Calu3 (cell line): ENCODE results near the gene GRIK3. TPM values are rescaled to one million over a fixed set of nuclear protein-coding genes. Genes with fewer than 3 reads are reported as not detected.

ENCODE experiments used
- BruUV-seq: library from RNA; stranded (reverse); fragments of 400-500 nt; replicated peaks from 2 replicates; lab custom pipeline; 2021; lab: Mats Ljungman, UMichigan
- CTCF ChIA-PET: fragments of 300-600 bp; sonication (Branson Sonifier 250); formaldehyde crosslinking; loops from one replicate; lab custom pipeline; 2022; ENCODE audit warnings: antibody characterized with exemption; lab: Charles Lee
- DNase-seq: peaks from one replicate; pipeline ENCODE4 v3.0.0; 2022
- H3K27ac Mint-ChIP-seq: one replicate; pipeline ENCODE4 v1.8.0; 2022; ENCODE audit warnings: mixed read lengths; ENCODE audit not compliant: unreplicated experiment
- H3K27me3 Mint-ChIP-seq: one replicate; pipeline ENCODE4 v1.8.0; 2022; ENCODE audit warnings: mixed read lengths; ENCODE audit not compliant: unreplicated experiment
- H3K36me3 Mint-ChIP-seq: one replicate; pipeline ENCODE4 v1.8.0; 2022; ENCODE audit warnings: mild to moderate bottlenecking, moderate library complexity, mixed read lengths; ENCODE audit not compliant: insufficient read depth, unreplicated experiment
- H3K4me1 Mint-ChIP-seq: one replicate; pipeline ENCODE4 v1.8.0; 2022; ENCODE audit warnings: mild to moderate bottlenecking, low read depth, mixed read lengths; ENCODE audit not compliant: unreplicated experiment
- H3K4me3 Mint-ChIP-seq: one replicate; pipeline ENCODE4 v1.8.0; 2022; ENCODE audit warnings: mild to moderate bottlenecking, low read depth, moderate library complexity, mixed read lengths; ENCODE audit not compliant: unreplicated experiment
- H3K9me3 Mint-ChIP-seq: one replicate; pipeline ENCODE4 v1.8.0; 2022; ENCODE audit warnings: low read depth, mixed read lengths; ENCODE audit not compliant: unreplicated experiment
- intact Hi-C: fragments of 100-400 bp; cut with micrococcal nuclease; formaldehyde crosslinking; loops from one replicate; pipeline ENCODE4 v1.10.0; 2022; ENCODE audit not compliant: unreplicated experiment
- total RNA-seq: library from RNA; stranded (reverse); gene quantifications from 2 replicates; pipeline ENCODE4 v1.2.3, GENCODE V29; 2022
- TF ChIP-seq, protein P1 (sequence below): fragments of 200-600 bp; IDR thresholded peaks from one replicate; pipeline ENCODE4 v1.8.0; 2022; ENCODE audit warnings: antibody characterized with exemption; ENCODE audit not compliant: unreplicated experiment

The GRIK3 gene
- total RNA-seq, 1 experiment from 2014 or later: not detected

DNA sequence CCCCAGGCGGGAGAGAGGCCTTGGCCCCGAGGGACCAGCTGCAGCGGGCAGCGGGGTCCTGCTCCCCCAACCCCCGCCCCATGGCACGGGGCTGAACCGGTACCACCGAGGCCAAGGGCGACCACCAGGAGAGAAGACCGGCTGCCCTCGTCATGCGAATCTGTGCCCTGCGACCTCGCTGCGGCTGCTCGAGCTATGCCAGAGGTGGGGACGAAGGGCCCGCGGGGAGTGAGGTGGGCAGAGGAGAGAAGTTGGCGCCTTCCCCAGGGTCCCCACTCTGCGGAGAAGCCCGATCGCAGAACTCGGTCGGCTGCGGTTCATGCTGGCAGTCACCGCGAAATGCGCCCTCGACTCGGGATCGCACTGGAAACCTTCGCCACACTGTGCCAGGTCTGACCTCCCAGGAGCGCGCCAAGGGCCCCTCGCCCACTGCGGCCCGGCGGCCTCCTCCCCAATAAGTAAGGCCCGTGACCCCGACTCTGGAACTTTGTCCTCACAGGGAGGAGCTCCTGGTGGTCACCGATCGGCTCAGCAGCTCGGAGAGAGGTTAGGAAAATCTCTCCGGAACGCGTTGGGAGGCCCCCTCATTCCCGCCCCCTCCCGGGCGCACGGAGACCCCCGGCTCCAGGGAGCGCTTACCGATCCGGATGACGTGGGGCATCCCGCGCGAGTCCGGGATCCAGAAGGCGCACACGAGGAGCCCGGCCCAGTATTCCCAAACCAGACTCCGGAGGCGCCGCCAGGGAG is 787 bp downstream of the GRIK3 start:
- Mint-ChIP-seq H3K4me1 (no peaks in the 10 kb centered on the region), H3K27ac (no peak overlapping the region), H3K4me3 (no peak overlapping the region), H3K36me3 (no peaks in the 10 kb centered on the region), H3K9me3 (no peaks in the 10 kb centered on the region), H3K27me3 (peaks cover 96% of the 10 kb centered on the region)
- CTCF ChIA-PET: no interaction called here
- TF ChIP-seq, protein P1, sequence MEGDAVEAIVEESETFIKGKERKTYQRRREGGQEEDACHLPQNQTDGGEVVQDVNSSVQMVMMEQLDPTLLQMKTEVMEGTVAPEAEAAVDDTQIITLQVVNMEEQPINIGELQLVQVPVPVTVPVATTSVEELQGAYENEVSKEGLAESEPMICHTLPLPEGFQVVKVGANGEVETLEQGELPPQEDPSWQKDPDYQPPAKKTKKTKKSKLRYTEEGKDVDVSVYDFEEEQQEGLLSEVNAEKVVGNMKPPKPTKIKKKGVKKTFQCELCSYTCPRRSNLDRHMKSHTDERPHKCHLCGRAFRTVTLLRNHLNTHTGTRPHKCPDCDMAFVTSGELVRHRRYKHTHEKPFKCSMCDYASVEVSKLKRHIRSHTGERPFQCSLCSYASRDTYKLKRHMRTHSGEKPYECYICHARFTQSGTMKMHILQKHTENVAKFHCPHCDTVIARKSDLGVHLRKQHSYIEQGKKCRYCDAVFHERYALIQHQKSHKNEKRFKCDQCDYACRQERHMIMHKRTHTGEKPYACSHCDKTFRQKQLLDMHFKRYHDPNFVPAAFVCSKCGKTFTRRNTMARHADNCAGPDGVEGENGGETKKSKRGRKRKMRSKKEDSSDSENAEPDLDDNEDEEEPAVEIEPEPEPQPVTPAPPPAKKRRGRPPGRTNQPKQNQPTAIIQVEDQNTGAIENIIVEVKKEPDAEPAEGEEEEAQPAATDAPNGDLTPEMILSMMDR: no peak
- intact Hi-C loops: no loop called here
- no peak for DNase-seq
- BruUV-seq: no TSS peak

DNA sequence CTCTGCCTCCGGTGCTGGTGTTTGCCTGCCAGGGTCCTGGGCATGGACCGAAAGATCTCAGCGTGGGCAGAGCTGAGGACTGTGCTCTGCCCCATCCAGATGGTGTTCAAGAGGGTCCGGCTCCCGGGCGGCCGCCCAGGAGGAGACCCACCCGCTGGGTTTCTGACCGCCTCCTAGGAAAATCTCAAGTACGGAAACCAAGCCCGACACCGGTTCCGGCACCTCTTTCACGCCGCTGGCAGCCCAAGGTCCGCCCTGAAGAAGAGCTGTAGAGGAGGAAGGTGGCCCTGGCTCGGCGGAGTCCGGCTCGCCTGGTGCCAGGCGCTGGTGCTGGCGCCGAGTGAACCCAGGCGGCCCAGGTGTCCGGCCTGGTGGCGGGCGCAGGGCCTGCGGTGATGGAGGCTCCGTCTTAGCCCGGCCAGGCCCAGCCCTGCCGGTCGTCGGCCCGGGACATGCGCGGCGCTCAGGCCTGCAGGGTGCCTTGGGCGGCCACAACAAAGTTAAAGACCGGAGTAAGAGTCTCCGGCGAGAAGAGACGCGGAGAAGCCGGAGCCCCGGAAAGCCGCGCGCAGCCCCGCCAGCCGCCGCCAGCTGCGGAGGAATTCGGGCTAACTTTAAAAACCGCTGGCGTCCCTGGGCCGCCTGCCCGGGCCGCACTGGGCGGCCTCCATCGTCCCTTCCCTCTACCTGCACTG is 1.5 kb downstream of the GRIK3 start:
- Mint-ChIP-seq H3K4me1 (no peaks in the 10 kb centered on the region), H3K27ac (no peak overlapping the region), H3K27me3 (peaks cover 96% of the 10 kb centered on the region), H3K4me3 (no peak overlapping the region), H3K9me3 (no peaks in the 10 kb centered on the region), H3K36me3 (no peaks in the 10 kb centered on the region)
- DNase-seq: no peak
- no TSS peak for BruUV-seq
- CTCF ChIA-PET: no interaction called here
- TF ChIP-seq, protein P1: no peak
- intact Hi-C loops: no loop called here

DNA sequence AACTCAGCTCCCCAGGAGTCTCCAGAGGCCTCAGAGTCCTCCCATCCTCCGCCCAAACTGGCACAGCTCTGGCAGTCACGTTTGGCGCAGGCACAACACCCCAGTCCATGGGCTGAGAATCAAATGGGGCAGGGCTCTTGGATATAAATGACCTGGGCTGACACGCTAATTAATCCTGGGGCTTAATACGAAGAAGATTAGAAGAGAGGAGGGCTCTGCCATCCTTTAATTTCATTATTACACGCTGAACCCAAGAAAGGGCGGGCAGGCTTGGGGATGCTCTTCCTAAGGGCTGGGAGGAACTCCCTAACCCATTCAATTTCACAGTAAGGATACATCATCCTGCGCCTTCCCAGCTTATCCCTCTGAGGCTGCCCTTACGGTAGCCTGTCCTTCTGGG is 2.4 kb downstream of the GRIK3 start:
- BruUV-seq: no TSS peak
- Mint-ChIP-seq H3K4me3 (no peak overlapping the region), H3K27me3 (peaks cover 96% of the 10 kb centered on the region), H3K27ac (no peak overlapping the region), H3K9me3 (no peaks in the 10 kb centered on the region), H3K4me1 (no peaks in the 10 kb centered on the region), H3K36me3 (no peaks in the 10 kb centered on the region)
- TF ChIP-seq, protein P1: no peak
- intact Hi-C loops: no loop called here
- DNase-seq: no peak
- CTCF ChIA-PET: no interaction called here

DNA sequence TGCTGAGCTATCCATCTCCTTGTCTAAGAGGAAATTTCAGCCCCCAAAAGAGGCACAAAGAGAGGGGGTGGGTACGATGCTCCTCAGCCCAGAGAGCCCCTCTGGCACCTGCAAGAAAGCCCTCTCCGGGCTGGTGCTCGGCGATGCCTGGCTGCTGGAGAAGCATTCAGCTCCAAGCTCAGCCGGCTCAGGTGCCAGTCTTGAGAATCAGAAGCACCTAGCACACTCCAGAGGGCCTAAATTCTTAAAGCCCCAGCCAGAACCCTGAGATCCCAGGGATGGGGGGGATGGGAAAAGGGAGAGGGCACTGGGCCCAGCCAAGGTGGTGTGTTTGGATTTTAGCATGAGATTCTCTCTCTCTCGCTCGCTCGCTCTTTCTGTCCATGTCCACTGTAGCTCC is 2.9 kb downstream of the GRIK3 start:
- H3K27ac Mint-ChIP-seq: no peak overlapping the region
- DNase-seq: no peak
- no TSS peak for BruUV-seq
- H3K4me1 Mint-ChIP-seq: no peaks in the 10 kb centered on the region
- CTCF ChIA-PET: no interaction called here
- no peaks in the 10 kb centered on the region for H3K36me3 Mint-ChIP-seq
- TF ChIP-seq, protein P1: no peak
- peaks cover 96% of the 10 kb centered on the region for H3K27me3 Mint-ChIP-seq
- H3K9me3 Mint-ChIP-seq: no peaks in the 10 kb centered on the region
- intact Hi-C loops: no loop called here
- no peak overlapping the region for H3K4me3 Mint-ChIP-seq
